ENCODE data around the gene FBXL17.

FBXL17 gene

GRCh38 chr5:107858324-107858723 lies 523.6 kb downstream of the FBXL17 start:
- DNase-seq (ENCODE audit: low spot score) = no peak

GRCh38 chr5:107857785-107858184 lies 524.1 kb downstream of the FBXL17 start:
- no peak for DNase-seq (ENCODE audit: low spot score)

GRCh38 chr5:107855171-107855570 lies 526.7 kb downstream of the FBXL17 start:
- DNase-seq (ENCODE audit: low spot score) = no peak

- no peak for DNase-seq (ENCODE audit: low spot score)
Measured at GRCh38 chr5:107853696-107854095, 528.2 kb downstream of the FBXL17 start.

- no peak for DNase-seq (ENCODE audit: low spot score)
Measured at GRCh38 chr5:107853031-107853430, 528.9 kb downstream of the FBXL17 start.

- DNase-seq (ENCODE audit: low spot score) = no peak
Measured at GRCh38 chr5:107849118-107849517, 532.8 kb downstream of the FBXL17 start.

GRCh38 chr5:107840592-107840991 lies 541.3 kb downstream of the FBXL17 start:
- no peak for DNase-seq (ENCODE audit: low spot score)

- DNase-seq (ENCODE audit: low spot score) = no peak
Measured at GRCh38 chr5:107840161-107840560, 541.7 kb downstream of the FBXL17 start.

GRCh38 chr5:107835096-107835495 lies 546.8 kb downstream of the FBXL17 start:
- no peak for DNase-seq (ENCODE audit: low spot score)

- DNase-seq (ENCODE audit: low spot score) = no peak
Measured at GRCh38 chr5:107832746-107833145, 549.2 kb downstream of the FBXL17 start.

- DNase-seq (ENCODE audit: low spot score) = peak; percentile 6
Measured at GRCh38 chr5:107831612-107832395, 550.1 kb downstream of the FBXL17 start.

GRCh38 chr5:107830750-107831149 lies 551.1 kb downstream of the FBXL17 start:
- no peak for DNase-seq (ENCODE audit: low spot score)

- no peak for DNase-seq (ENCODE audit: low spot score)
Measured at GRCh38 chr5:107826311-107827000, 555.4 kb downstream of the FBXL17 start.

GRCh38 chr5:107824821-107825220 lies 557.1 kb downstream of the FBXL17 start:
- no peak for DNase-seq (ENCODE audit: low spot score)

GRCh38 chr5:107821288-107821687 lies 560.6 kb downstream of the FBXL17 start:
- no peak for DNase-seq (ENCODE audit: low spot score)

- DNase-seq (ENCODE audit: low spot score) = no peak
Measured at GRCh38 chr5:107820429-107820828, 561.5 kb downstream of the FBXL17 start.

GRCh38 chr5:107817951-107818350 lies 563.9 kb downstream of the FBXL17 start:
- no peak for DNase-seq (ENCODE audit: low spot score)

GRCh38 chr5:107817436-107817835 lies 564.5 kb downstream of the FBXL17 start:
- no peak for DNase-seq (ENCODE audit: low spot score)

- DNase-seq (ENCODE audit: low spot score) = no peak
Measured at GRCh38 chr5:107815109-107815508, 566.8 kb downstream of the FBXL17 start.

- DNase-seq (ENCODE audit: low spot score) = no peak
Measured at GRCh38 chr5:107814183-107814827, 567.6 kb downstream of the FBXL17 start.

- no peak for DNase-seq (ENCODE audit: low spot score)
Measured at GRCh38 chr5:107813559-107813958, 568.3 kb downstream of the FBXL17 start.

- DNase-seq (ENCODE audit: low spot score) = no peak
Measured at GRCh38 chr5:107812570-107813141, 569.2 kb downstream of the FBXL17 start.
